Measurements from ENCODE around the gene ARHGEF17. TPM values are rescaled to one million over a fixed set of nuclear protein-coding genes. Genes with fewer than 3 reads are reported as not detected.

The ARHGEF17 gene
- total and polyA plus RNA-seq, 2 experiments from 2014 or later = 30.2 to 35.6 TPM

DNA sequence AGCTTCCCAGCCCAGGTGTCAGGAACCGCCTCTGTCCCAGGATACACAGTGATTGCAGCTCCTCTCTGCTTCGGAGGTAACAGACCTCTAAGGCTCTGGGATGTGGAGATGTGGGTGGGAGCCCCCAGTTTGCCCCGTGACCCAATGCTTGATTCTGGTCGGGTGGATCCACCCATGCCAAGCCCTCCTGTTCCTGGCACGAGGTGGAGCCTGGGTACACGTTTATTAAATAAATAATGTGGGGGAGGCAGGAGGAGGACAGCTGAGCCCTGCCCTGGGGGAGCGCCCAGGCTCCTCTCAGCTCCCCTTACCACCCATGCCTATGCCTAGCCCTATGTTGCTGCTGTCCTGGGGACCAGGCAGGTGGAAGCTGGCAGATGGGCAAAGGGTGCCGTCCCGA lies 16.0 kb downstream of the ARHGEF17 start:
- Histone ChIP-seq H3K36me3 (replicated peaks; ENCODE audit: insufficient read depth, low read depth) (no peaks in the 10 kb centered on the region), H3K27ac (peak overlapping the region; percentile 82), H4K20me1 (ENCODE audit: insufficient read depth, poor library complexity, severe bottlenecking) (peaks cover 37% of the 10 kb centered on the region), H3K4me2 (no peak overlapping the region), H2AFZ (no peak overlapping the region), H3K27me3 (no peaks in the 10 kb centered on the region), H3K79me2 (peaks cover 100% of the 10 kb centered on the region), H3K9me2 (replicated peaks; ENCODE audit: insufficient read depth) (no peaks in the 10 kb centered on the region), H3K9me3 (ENCODE audit: low read depth) (no peaks in the 10 kb centered on the region), H3K4me3 (no peak overlapping the region), H3K4me1 (ENCODE audit: insufficient read depth) (peaks cover 62% of the 10 kb centered on the region)
- 83% methylated on average over 9 of the region's 9 CpGs for WGBS (ENCODE audit: low lambda C conversion rate, missing lambda C conversion rate)
- TF ChIP-seq, protein P1, sequence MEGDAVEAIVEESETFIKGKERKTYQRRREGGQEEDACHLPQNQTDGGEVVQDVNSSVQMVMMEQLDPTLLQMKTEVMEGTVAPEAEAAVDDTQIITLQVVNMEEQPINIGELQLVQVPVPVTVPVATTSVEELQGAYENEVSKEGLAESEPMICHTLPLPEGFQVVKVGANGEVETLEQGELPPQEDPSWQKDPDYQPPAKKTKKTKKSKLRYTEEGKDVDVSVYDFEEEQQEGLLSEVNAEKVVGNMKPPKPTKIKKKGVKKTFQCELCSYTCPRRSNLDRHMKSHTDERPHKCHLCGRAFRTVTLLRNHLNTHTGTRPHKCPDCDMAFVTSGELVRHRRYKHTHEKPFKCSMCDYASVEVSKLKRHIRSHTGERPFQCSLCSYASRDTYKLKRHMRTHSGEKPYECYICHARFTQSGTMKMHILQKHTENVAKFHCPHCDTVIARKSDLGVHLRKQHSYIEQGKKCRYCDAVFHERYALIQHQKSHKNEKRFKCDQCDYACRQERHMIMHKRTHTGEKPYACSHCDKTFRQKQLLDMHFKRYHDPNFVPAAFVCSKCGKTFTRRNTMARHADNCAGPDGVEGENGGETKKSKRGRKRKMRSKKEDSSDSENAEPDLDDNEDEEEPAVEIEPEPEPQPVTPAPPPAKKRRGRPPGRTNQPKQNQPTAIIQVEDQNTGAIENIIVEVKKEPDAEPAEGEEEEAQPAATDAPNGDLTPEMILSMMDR (IDR thresholded peaks at IDR 0.05; ENCODE audit: poor library complexity) = no peak
- no peak for TF ChIP-seq EZH2phosphoT487 (IDR thresholded peaks at IDR 0.05; ENCODE audit: low read depth, severe bottlenecking, unreplicated experiment)
- no peak for TF ChIP-seq EZH2 (IDR thresholded peaks at IDR 0.05; ENCODE audit: borderline replicate concordance)
- DNase-seq (ENCODE audit: low spot score) = no peak

DNA sequence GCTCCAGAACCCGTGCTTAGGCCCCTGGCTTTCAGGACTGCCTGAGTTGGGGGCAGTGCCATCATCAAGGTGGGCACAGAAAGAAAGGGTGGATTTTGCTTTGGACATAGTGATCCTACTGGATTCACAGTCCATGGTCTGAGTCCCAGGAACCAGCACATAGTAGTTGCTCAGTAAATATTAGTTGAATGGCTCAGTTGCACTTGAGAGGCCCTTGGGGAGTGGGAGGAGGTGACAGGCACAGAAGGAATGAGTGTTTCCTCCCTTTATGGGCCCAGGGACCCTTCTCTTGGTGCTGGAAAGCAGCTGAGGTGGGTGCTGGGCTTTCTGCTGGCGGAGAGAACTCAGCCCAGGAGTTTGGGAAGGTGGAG lies 16.6 kb downstream of the ARHGEF17 start:
- WGBS (ENCODE audit: low lambda C conversion rate, missing lambda C conversion rate) = 96% methylated on average over 2 of the region's 2 CpGs
- no peak for DNase-seq (ENCODE audit: low spot score)
- Histone ChIP-seq H3K4me3 (no peak overlapping the region), H3K9me3 (ENCODE audit: low read depth) (no peaks in the 10 kb centered on the region), H3K79me2 (peaks cover 99% of the 10 kb centered on the region), H3K4me2 (no peak overlapping the region), H4K20me1 (ENCODE audit: insufficient read depth, poor library complexity, severe bottlenecking) (peaks cover 32% of the 10 kb centered on the region), H3K27ac (peak overlapping the region; percentile 82), H3K9me2 (replicated peaks; ENCODE audit: insufficient read depth) (no peaks in the 10 kb centered on the region), H2AFZ (no peak overlapping the region), H3K36me3 (replicated peaks; ENCODE audit: insufficient read depth, low read depth) (no peaks in the 10 kb centered on the region), H3K27me3 (no peaks in the 10 kb centered on the region), H3K4me1 (ENCODE audit: insufficient read depth) (peaks cover 62% of the 10 kb centered on the region)
- TF ChIP-seq EZH2 (IDR thresholded peaks at IDR 0.05; ENCODE audit: borderline replicate concordance) (no peak), EZH2phosphoT487 (IDR thresholded peaks at IDR 0.05; ENCODE audit: low read depth, severe bottlenecking, unreplicated experiment) (no peak)
- TF ChIP-seq, protein P1 (IDR thresholded peaks at IDR 0.05; ENCODE audit: poor library complexity) = no peak

DNA sequence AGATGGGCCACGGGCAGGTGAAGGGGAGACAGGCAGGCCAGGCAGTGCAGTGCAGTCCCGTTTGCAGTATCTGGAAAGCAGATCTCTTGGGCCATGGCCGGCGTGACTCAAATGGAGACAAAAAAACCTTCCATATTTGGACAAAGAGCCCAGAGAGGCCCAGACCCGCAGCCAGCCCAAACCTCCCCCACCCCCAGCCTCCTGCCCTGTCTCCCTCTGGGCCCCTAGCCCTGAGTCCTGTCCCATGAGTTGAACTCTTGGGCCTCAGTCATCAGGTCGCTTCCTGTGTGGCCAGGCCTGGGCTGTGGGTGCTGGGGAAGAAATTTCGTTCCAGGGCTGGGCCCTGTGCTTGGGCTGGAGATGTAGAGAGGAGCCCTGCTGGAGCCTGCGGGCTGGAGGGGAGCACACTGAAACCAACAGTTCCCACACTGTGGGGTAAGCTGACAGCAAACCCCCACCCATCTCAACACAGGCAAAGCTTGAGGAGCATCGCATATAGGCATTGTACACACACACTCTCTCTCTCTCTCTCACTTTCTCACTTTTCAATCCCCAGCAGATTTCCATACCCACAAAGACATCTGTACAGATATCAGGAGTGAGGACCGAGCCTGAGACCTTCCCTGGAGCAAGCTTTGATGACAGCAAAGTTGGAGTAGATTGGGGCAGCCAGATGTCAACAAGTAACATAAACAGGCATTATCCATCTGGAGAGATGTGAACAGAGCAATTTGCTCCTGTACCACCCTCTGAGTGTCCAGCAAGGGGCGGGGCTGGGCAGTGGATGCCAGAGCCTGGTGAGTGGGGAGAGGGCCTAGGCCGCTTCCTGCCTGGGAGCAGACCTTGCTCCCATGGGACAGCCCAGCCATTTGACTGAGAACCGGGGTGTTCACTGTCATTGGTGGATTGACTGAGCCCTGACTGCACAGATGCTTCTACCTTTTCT lies 17.2 kb downstream of the ARHGEF17 start:
- Histone ChIP-seq H3K9me3 (ENCODE audit: low read depth) (no peaks in the 10 kb centered on the region), H3K4me1 (ENCODE audit: insufficient read depth) (peaks cover 69% of the 10 kb centered on the region), H3K36me3 (replicated peaks; ENCODE audit: insufficient read depth, low read depth) (no peaks in the 10 kb centered on the region), H3K4me3 (no peak overlapping the region), H3K4me2 (no peak overlapping the region), H3K27me3 (no peaks in the 10 kb centered on the region), H4K20me1 (ENCODE audit: insufficient read depth, poor library complexity, severe bottlenecking) (peaks cover 32% of the 10 kb centered on the region), H3K79me2 (peaks cover 99% of the 10 kb centered on the region), H3K27ac (peak overlapping the region; percentile 82), H2AFZ (no peak overlapping the region), H3K9me2 (replicated peaks; ENCODE audit: insufficient read depth) (no peaks in the 10 kb centered on the region)
- WGBS (ENCODE audit: low lambda C conversion rate, missing lambda C conversion rate) = 69% methylated on average over 13 of the region's 13 CpGs
- no peak for DNase-seq (ENCODE audit: low spot score)
- TF ChIP-seq EZH2 (IDR thresholded peaks at IDR 0.05; ENCODE audit: borderline replicate concordance) (no peak), EZH2phosphoT487 (IDR thresholded peaks at IDR 0.05; ENCODE audit: low read depth, severe bottlenecking, unreplicated experiment) (no peak)
- TF ChIP-seq, protein P1 (IDR thresholded peaks at IDR 0.05; ENCODE audit: poor library complexity) = no peak
